Measurements from ENCODE around the gene PCDHA7.
"Not testable (repeated sequence)": the region's sequence is repeated elsewhere in the genome, so short reads cannot be mapped to it uniquely, and the experiment has no call there.

PCDHA7 gene

DNA sequence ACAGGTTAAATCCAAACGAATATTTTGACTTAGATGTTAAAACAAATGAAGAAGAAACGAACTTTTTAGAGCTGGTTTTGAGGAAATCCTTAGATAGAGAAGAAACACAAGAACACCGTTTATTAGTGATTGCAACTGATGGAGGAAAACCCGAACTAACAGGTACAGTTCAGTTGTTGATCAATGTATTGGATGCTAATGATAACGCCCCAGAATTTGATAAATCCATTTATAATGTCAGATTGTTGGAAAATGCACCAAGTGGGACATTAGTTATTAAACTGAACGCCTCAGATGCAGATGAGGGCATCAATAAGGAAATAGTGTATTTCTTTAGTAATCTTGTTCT lies 11.8 kb upstream of the PCDHA7 start:
- DNase-seq (ENCODE audit: low spot score), result no peak

DNA sequence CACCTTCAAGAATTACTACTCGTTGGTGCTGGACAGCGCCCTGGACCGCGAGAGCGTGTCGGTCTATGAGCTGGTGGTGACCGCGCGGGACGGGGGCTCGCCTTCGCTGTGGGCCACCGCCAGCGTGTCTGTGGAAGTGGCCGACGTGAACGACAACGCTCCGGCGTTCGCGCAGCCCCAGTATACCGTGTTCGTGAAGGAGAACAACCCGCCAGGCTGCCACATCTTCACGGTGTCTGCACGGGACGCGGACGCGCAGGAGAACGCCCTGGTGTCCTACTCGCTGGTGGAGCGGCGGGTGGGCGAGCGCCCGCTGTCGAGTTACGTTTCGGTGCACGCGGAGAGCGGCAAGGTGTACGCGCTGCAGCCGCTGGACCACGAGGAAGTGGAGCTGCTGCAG lies 11.1 kb upstream of the PCDHA7 start:
- not testable (repeated sequence) for DNase-seq (ENCODE audit: low spot score)

DNA sequence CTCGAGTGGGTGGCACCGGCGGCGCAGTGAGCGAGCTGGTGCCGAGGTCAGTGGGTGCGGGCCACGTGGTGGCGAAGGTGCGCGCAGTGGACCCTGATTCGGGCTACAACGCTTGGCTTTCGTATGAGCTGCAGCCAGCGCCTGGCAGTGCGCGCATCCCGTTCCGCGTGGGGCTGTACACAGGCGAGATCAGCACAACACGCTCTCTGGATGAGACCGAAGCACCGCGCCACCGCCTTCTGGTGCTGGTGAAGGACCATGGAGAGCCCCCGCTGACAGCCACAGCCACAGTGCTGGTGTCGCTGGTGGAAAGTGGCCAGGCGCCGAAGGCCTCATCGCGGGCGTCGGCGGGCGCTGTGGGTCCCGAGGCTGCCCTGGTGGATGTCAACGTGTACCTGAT lies 10.6 kb upstream of the PCDHA7 start:
- no peak for DNase-seq (ENCODE audit: low spot score)

DNA sequence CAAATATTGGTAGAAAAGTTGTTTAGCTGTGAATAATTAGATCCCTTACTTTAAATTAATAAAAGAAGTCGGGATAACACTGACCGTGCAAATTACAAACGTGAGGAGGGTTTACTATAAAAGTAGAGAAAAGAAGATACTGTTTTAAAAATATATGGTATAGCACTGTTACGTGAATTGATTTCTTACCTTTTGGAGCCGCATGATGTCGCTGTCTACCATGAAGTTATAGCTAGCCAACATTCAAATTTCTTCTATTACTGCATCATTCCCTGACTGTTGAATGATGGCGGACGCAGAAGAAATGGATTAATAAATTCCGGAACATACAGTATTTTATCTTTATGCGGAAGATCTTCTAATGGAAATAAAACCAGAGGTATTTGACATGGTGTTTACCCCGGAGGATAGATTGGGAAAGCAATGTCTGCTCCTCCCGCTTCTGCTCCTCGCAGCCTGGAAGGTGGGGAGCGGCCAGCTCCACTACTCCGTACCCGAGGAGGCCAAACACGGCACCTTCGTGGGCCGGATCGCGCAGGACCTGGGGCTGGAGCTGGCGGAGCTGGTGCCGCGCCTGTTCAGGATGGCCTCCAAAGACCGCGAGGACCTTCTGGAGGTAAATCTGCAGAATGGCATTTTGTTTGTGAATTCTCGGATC lies 6.2 kb upstream of the PCDHA7 start, which contains the start of gene PCDHA6:
TSS of gene PCDHA6 (plus strand) at position 257 of the 658 bp plus-strand sequence. CDS start at position 389, 132 bp downstream.
- DNase-seq (ENCODE audit: low spot score), result peak; percentile 25

DNA sequence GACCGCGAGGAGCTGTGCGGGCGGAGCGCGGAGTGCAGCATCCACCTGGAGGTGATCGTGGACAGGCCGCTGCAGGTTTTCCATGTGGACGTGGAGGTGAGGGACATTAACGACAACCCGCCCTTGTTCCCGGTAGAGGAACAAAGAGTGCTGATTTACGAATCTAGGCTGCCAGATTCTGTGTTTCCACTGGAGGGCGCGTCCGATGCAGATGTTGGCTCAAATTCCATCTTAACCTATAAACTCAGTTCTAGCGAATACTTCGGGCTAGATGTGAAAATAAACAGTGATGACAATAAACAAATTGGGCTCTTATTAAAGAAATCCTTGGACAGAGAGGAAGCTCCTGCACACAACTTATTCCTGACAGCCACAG lies 5.7 kb upstream of the PCDHA7 start:
- DNase-seq (ENCODE audit: low spot score), result no peak

DNA sequence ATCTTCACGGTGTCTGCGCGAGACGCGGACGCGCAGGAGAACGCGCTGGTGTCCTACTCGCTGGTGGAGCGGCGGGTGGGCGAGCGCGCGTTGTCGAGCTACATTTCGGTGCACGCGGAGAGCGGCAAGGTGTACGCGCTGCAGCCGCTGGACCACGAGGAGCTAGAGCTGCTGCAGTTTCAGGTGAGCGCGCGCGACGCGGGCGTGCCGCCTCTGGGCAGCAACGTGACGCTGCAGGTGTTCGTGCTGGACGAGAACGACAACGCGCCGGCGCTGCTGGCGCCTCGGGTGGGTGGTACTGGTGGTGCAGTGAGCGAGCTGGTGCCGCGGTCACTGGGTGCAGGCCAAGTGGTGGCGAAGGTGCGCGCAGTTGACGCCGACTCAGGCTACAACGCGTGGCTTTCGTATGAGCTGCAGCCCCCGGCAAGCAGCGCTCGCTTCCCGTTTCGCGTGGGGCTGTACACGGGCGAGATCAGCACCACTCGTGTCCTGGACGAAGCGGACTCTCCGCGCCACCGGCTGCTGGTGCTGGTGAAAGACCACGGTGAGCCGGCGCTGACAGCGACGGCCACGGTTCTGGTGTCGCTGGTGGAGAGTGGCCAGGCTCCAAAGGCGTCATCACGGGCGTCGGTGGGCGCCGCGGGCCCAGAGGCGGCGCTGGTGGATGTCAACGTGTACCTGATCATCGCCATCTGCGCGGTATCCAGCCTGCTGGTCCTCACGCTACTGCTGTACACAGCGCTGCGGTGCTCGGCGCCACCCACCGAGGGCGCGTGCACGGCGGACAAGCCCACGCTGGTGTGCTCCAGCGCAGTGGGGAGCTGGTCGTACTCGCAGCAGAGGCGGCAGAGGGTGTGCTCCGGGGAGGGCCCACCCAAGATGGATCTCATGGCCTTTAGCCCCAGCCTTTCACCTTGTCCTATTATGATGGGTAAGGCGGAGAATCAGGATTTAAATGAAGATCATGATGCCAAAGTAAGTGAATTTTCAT lies 4.3 kb upstream of the PCDHA7 start:
- DNase-seq (ENCODE audit: low spot score), result not testable (repeated sequence)

DNA sequence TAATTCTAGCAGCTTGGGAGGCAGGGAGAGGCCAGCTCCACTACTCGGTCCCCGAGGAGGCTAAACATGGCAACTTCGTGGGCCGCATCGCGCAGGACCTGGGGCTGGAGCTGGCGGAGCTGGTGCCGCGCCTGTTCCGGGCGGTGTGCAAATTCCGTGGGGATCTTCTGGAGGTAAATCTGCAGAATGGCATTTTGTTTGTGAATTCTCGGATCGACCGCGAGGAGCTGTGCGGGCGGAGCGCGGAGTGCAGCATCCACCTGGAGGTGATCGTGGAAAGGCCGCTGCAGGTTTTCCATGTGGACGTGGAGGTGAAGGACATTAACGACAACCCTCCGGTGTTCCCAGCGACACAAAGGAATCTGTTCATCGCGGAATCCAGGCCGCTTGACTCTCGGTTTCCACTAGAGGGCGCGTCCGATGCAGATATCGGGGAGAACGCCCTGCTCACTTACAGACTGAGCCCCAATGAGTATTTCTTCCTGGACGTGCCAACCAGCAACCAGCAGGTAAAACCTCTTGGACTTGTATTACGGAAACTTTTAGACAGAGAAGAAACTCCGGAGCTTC lies 455 bp downstream of the PCDHA7 start:
- DNase-seq (ENCODE audit: low spot score), result not testable (repeated sequence)

DNA sequence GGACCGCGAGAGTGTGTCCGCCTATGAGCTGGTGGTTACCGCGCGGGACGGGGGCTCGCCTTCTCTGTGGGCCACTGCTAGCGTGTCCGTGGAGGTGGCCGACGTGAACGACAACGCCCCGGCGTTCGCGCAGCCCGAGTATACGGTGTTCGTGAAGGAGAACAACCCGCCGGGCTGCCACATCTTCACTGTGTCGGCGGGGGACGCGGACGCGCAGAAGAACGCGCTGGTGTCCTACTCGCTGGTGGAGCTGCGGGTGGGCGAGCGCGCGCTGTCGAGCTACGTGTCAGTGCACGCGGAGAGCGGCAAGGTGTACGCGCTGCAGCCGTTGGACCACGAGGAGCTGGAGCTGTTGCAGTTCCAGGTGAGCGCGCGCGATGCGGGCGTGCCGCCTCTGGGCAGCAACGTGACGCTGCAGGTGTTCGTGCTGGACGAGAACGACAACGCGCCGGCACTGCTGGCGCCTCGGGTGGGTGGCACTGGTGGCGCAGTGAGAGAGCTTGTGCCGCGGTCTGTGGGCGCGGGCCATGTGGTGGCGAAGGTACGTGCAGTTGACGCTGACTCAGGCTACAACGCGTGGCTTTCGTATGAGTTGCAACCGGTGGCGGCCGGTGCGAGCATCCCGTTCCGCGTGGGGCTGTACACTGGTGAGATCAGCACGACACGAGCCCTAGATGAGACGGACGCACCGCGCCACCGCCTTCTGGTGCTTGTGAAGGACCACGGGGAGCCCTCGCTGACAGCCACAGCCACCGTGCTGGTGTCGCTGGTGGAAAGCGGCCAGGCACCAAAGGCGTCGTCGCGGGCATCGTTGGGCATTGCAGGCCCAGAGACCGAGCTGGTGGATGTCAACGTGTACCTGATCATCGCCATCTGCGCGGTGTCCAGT lies 1.8 kb downstream of the PCDHA7 start:
- no peak for DNase-seq (ENCODE audit: low spot score)

DNA sequence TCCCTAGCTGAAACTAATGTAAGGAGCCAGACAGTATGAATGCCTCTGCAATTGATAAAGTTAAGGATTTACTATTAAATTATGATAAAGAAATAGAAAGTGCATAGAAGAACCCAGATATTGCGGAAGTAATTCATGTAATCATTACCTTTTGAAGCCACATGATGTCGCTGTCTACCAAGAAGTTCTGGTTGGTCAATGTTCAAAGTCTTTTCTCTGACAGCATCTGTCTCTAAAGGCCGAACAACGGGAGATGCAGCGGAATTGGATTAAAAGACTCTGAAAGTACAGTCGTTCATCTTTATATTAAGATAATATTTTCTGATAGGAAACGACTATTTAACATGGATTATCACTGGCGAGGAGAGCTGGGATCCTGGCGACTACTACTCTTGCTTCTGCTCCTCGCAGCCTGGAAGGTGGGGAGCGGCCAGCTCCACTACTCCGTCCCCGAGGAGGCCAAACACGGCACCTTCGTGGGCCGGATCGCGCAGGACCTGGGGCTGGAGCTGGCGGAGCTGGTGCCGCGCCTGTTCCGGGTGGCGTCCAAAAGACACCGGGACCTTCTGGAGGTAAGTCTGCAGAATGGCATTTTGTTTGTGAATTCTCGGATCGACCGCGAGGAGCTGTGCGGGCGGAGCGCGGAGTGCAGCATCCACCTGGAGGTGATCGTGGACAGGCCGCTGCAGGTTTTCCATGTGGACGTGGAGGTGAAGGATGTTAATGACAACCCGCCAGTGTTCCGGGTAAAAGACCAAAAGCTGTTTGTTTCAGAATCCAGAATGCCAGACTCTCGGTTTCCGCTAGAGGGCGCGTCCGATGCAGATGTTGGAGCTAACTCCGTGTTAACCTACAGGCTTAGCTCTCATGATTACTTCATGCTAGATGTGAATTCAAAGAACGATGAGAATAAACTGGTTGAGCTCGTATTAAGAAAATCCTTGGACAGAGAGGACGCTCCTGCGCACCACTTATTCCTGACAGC lies 7.2 kb downstream of the PCDHA7 start, which contains the start of gene PCDHA8:
TSS of gene PCDHA8 (plus strand) at position 210 of the 985 bp plus-strand sequence. CDS start at position 345, 135 bp downstream.
- DNase-seq (ENCODE audit: low spot score), result peak; percentile 55

DNA sequence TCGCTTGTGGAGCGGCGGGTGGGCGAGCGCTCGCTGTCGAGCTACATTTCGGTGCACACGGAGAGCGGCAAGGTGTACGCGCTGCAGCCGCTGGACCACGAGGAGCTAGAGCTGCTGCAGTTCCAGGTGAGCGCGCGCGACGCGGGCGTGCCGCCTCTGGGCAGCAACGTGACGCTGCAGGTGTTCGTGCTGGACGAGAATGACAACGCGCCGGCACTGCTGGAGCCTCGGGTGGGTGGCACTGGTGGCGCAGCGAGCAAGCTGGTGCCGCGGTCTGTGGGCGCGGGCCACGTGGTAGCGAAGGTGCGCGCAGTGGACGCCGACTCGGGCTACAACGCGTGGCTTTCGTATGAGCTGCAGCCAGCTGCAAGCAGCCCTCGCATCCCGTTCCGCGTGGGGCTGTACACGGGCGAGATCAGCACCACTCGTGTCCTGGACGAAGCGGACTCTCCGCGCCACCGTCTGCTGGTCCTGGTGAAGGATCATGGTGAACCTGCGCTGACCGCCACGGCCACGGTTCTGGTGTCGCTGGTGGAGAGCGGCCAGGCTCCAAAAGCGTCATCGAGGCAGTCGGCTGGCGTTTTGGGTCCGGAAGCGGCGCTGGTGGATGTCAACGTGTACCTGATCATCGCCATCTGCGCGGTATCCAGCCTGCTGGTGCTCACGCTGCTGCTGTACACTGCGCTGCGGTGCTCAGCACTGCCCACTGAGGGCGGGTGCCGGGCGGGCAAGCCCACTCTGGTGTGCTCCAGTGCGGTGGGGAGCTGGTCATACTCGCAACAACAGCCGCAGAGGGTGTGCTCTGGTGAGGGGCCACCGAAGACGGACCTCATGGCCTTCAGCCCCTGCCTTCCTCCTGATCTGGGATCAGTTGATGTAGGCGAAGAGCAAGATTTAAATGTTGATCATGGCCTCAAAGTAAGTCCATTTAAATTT lies 9.0 kb downstream of the PCDHA7 start:
- DNase-seq (ENCODE audit: low spot score), result no peak

DNA sequence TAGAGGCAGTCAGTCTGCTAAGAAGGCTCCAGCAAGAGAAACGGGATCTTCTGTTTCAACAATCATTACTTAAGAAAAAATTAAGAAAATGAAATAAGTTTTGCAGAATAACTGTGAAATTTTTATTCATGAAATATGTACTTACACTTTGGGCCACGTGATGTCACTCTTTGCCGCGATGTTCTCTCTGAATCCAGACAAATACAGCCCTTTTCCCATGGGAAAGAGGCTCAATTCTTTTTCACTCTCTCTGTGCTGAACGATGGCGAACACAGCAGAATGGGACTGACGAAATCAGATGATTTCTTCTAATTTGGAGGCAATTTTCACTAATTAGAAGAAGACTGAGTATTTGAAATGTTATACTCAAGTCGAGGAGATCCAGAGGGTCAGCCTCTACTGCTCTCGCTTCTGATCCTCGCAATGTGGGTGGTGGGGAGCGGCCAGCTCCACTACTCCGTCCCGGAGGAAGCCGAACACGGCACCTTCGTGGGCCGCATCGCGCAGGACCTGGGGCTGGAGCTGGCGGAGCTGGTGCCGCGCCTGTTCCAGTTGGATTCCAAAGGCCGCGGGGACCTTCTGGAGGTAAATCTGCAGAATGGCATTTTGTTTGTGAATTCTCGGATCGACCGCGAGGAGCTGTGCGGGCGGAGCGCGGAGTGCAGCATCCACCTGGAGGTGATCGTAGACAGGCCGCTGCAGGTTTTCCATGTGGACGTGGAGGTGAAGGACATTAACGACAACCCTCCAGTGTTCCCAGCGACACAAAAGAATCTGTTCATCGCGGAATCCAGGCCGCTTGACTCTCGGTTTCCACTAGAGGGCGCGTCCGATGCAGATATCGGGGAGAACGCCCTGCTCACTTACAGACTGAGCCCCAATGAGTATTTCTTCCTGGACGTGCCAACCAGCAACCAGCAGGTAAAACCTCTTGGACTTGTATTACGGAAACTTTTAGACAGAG lies 14.4 kb downstream of the PCDHA7 start, which contains the start of gene PCDHA9:
TSS of gene PCDHA9 (plus strand) at position 244 of the 964 bp plus-strand sequence. CDS start at position 358, 114 bp downstream.
- not testable (repeated sequence) for DNase-seq (ENCODE audit: low spot score)

DNA sequence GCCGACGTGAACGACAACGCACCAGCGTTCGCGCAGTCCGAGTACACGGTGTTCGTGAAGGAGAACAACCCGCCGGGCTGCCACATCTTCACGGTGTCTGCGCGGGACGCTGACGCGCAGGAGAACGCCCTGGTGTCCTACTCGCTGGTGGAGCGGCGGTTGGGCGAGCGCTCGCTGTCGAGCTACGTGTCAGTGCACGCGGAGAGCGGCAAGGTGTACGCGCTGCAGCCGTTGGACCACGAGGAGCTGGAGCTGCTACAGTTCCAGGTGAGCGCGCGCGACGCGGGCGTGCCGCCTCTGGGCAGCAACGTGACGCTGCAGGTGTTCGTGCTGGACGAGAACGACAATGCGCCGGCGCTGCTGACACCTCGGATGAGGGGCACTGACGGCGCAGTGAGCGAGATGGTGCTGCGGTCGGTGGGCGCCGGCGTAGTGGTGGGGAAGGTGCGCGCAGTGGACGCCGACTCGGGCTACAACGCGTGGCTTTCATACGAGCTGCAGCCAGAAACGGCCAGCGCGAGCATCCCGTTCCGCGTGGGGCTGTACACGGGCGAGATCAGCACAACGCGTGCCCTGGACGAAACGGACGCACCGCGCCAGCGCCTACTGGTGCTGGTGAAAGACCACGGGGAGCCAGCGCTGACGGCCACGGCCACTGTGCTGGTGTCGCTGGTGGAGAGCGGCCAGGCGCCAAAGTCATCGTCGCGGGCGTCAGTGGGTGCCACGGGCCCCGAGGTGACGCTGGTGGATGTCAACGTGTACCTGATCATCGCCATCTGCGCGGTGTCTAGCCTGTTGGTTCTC lies 16.0 kb downstream of the PCDHA7 start:
- not testable (repeated sequence) for DNase-seq (ENCODE audit: low spot score)

DNA sequence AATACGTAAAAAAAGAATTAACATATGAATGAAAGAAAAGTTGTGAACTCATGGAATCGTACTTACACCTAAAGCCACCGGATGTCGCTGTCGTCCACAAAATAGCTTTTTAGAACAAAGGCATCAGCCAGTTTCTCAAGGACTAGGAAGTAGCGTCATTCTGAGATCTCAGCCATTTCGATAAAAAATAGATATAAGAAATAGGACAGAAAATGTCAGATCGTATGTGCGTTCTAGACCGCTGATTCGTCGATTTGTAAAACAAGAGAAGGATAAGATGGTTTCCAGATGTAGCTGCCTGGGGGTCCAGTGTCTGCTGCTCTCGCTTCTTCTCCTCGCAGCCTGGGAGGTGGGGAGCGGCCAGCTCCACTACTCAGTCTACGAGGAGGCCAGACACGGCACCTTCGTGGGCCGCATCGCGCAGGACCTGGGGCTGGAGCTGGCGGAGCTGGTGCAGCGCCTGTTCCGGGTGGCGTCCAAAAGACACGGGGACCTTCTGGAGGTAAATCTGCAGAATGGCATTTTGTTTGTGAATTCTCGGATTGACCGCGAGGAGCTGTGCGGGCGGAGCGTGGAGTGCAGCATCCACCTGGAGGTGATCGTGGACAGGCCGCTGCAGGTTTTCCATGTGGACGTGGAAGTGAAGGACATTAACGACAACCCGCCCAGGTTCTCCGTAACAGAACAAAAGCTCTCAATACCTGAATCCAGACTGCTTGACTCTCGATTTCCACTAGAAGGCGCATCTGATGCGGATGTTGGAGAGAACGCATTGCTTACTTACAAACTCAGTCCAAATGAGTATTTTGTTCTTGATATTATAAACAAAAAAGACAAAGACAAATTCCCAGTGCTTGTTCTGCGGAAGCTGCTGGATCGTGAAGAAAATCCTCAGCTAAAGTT lies 22.0 kb downstream of the PCDHA7 start, which contains the start of gene PCDHA10:
TSS of gene PCDHA10 (plus strand) at position 126 of the 903 bp plus-strand sequence. CDS start at position 278, 152 bp downstream.
- DNase-seq (ENCODE audit: low spot score), result peak; percentile 18

DNA sequence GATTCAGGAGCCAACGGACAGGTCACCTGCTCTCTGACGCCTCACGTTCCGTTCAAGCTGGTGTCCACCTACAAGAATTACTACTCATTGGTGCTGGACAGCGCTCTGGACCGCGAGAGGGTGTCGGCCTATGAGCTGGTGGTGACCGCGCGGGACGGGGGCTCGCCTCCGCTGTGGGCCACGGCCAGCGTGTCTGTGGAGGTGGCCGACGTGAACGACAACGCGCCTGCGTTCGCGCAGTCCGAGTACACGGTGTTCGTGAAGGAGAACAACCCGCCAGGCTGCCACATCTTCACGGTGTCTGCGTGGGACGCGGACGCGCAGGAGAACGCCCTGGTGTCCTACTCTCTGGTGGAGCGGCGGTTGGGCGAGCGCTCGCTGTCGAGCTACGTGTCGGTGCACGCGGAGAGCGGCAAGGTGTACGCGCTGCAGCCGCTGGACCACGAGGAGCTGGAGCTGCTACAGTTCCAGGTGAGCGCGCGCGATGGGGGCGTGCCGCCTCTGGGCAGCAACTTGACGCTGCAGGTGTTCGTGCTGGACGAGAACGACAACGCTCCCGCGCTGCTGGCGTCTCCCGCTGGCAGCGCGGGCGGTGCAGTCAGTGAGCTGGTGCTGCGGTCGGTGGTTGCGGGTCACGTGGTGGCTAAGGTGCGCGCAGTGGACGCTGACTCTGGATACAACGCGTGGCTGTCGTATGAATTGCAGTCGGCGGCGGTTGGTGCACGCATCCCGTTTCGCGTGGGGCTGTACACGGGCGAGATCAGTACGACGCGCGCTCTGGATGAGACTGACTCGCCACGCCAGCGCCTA lies 23.3 kb downstream of the PCDHA7 start:
- DNase-seq (ENCODE audit: low spot score), result no peak

DNA sequence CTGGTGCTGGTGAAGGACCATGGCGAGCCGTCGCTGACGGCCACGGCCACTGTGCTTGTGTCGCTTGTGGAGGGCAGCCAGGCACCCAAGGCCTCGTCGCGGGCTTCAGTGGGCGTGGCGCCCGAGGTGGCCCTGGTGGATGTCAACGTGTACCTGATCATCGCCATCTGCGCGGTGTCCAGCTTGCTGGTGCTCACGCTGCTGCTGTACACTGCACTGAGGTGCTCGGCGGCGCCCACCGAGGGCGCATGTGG lies 23.8 kb downstream of the PCDHA7 start:
- no peak for DNase-seq (ENCODE audit: low spot score)

Measured in Ammon's horn (tissue), 1 donor.